Body of pancreas (tissue), 4 donors: ENCODE results near the gene LRSAM1. TPM values are rescaled to one million over a fixed set of nuclear protein-coding genes. Genes with fewer than 3 reads are reported as not detected.

Source experiments
- ATAC-seq: fragments of 150-250 bp; one replicate; pipeline ENCODE4 v1.9.1; 2016
- DNase-seq, 4 donors: peaks; one replicate each; pipeline ENCODE4 v3.0.0-alpha.2; 2019
- H3K27ac ChIP-seq, 4 donors: fragments of 200-600 bp; sonication (generic); 1 replicate in 3 of 4; 2 replicates in 1 of 4; pipeline versions ENCODE4 v1.5.1 to v1.6.1; 2016 to 2019; ENCODE audit warnings: mild to moderate bottlenecking in 1 of 4, mixed read lengths in 1 of 4, moderate library complexity in 1 of 4
- H3K27me3 ChIP-seq, 2 donors: fragments of 200-600 bp; sonication (generic); one replicate each; pipeline ENCODE4 v1.6.0; 2016; ENCODE audit warnings: mild to moderate bottlenecking in 1 of 2
- H3K36me3 ChIP-seq, 2 donors: fragments of 200-600 bp; sonication (generic); replicated peaks in 1 of 2; 2 replicates each; pipeline ENCODE4 v1.5.1; 2016; ENCODE audit warnings: low read depth in 2 of 2; ENCODE audit not compliant: insufficient read depth in 1 of 2
- H3K4me1 ChIP-seq: fragments of 200-600 bp; sonication (generic); one replicate; pipeline ENCODE4 v1.6.0; 2016
- H3K4me3 ChIP-seq, 2 donors: fragments of 200-600 bp; sonication (generic); 1 replicate in 1 of 2; 2 replicates in 1 of 2; pipeline ENCODE4 v1.5.1; 2016 to 2019
- H3K9me3 ChIP-seq, 3 donors: fragments of 200-600 bp; sonication (generic); 1 replicate in 2 of 3; 2 replicates in 1 of 3; pipeline ENCODE4 v1.5.1; 2016
- CTCF ChIP-seq, 7 experiments: fragments of 450-650 bp in 4 of 7; fragments of 200-600 bp in 3 of 7; sonication (generic) in 3 of 7; IDR thresholded peaks; one replicate each; pipeline ENCODE4 v1.5.1; 2016 to 2019; ENCODE audit warnings: antibody characterized with exemption in 7 of 7
- POLR2A ChIP-seq, 3 donors: fragments of 450-650 bp; IDR thresholded peaks; one replicate each; pipeline ENCODE4 v1.6.1; 2016; ENCODE audit warnings: antibody characterized with exemption in 3 of 3, mild to moderate bottlenecking in 2 of 3
- WGBS, 2 donors: methylation state at CpG; one replicate each; pipeline ENCODE4 v1.1.5; 2017; 5-methylcytosine and 5-hydroxymethylcytosine counted together
- intact Hi-C: fragments of 100-400 bp; cut with DNase I; formaldehyde crosslinking; loops from one replicate; pipeline ENCODE4 v1.15.1; 2023
- total RNA-seq, 2 donors: library from RNA; depleted of rRNA; stranded (reverse); fragments of >200 nt; gene quantifications; one replicate each; pipeline ENCODE4 v1.1.0, GENCODE V29; 2016

LRSAM1 gene
- total RNA-seq, 2 donors from 2014 or later: 9.6 to 26.0 TPM

GRCh38 chr9:127452691-127453090 lies 1.4 kb downstream of the LRSAM1 start:
- TF ChIP-seq CTCF (IDR thresholded peaks at IDR 0.05): no peak
- TF ChIP-seq POLR2A (IDR thresholded peaks at IDR 0.05): no peak
- ATAC-seq (peak; percentile 58), DNase-seq (peak; percentile 87 to 94 (median 92))
- H3K4me3 ChIP-seq: no peak overlapping the region
- no peaks in the 10 kb centered on the region for H3K27me3 ChIP-seq
- H3K36me3 ChIP-seq: peaks cover 0 to 4% of the 10 kb centered on the region in 2 donors
- intact Hi-C loops: no loop called here
- no peaks in the 10 kb centered on the region for H3K9me3 ChIP-seq
- 11 to 22% methylated on average over 4 of the region's 4 CpGs for WGBS, 2 donors
- H3K27ac ChIP-seq: peak overlapping the region; percentile 77 to 90 (median 84)
- peaks cover 38% of the 10 kb centered on the region for H3K4me1 ChIP-seq

DNA sequence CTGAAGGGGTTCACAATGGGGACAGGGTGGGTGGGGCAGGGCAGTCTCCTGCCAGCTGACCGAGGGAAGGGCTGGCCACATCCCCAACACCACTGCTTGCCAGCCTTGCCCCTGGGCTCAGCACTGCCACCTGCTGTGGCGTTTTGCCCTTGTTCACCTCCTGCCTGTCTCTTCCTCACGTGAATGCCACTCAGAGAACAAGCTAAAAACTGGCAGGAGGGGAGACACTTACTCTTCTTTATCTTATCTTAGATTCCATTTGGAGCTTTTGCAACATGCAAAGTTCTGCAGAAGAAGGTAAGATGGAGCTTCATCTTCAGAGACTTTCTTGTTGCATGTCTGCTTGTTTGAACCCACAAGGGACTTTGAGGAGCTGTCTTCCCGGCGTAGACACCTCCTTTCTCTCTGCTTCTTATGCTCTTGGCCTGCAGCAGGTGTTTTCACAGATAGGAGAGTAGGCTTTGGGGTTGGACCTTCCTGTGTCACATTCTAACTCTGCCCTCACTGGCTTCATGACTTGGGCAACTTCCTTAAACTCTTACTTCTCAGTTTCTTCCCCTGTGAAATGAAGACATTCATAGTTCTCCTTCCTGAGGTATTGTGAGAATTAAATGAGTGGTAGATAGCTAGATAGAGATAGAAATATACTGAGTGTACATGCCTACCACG lies 4.1 kb downstream of the LRSAM1 start:
- Histone ChIP-seq H3K4me3 (no peak overlapping the region), H3K27ac (no peak overlapping the region), H3K27me3 (no peaks in the 10 kb centered on the region), H3K36me3 (no peaks in the 10 kb centered on the region), H3K9me3 (no peaks in the 10 kb centered on the region), H3K4me1 (peaks cover 15% of the 10 kb centered on the region)
- WGBS, 2 donors: 51 to 60% methylated on average over 6 of the region's 6 CpGs
- ATAC-seq (no peak), DNase-seq (peak in 3 of 4 donors; percentile 41 to 58 (median 45))
- TF ChIP-seq CTCF (IDR thresholded peaks at IDR 0.05): peak in 6 of 7 experiments; percentile 14 to 36 (median 27)
- no peak for TF ChIP-seq POLR2A (IDR thresholded peaks at IDR 0.05)
- intact Hi-C loops: no loop called here

DNA sequence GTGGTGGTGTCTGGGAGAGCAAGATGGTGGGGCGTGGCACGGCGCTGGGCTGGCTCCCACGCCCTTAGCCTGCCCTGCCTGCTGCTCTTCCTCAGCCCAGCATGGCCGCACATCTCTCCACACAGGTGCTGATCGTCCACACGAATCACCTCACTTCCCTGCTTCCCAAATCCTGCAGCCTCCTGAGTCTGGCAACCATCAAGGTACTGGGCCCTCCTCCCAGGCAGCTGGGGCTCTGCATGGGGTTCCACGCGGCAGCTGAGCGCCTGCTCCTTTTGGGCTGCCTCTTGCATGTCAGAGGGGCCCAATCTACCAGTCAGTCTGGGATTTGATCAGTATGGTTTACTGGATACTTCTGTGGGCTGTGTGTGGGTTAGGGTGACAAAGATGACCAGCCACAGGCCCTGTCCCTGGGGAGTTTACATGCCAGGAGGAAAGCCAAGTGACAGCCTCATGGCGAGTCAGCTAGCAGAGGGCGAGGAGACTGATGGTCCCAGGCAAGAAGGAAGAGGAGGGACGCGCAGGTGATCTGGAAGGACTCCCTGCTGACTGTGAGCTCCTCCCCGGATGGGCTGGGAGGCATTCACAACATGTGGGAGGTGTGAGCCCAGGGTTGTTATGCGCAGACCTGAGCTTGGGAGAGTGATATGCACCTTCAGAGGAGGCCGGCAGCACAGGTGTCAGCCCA lies 6.0 kb downstream of the LRSAM1 start:
- peaks cover 9% of the 10 kb centered on the region for H3K4me1 ChIP-seq
- no peak for TF ChIP-seq CTCF (IDR thresholded peaks at IDR 0.05)
- TF ChIP-seq POLR2A (IDR thresholded peaks at IDR 0.05): no peak
- H3K4me3 ChIP-seq: no peak overlapping the region
- no peaks in the 10 kb centered on the region for H3K27me3 ChIP-seq
- 88 to 89% methylated on average over 8 to 17 of the region's 17 CpGs for WGBS, 2 donors
- intact Hi-C loops: no loop called here
- DNase-seq (no peak), ATAC-seq (no peak)
- no peaks in the 10 kb centered on the region for H3K9me3 ChIP-seq
- peaks cover 0 to 3% of the 10 kb centered on the region in 2 donors for H3K36me3 ChIP-seq
- H3K27ac ChIP-seq: no peak overlapping the region

DNA sequence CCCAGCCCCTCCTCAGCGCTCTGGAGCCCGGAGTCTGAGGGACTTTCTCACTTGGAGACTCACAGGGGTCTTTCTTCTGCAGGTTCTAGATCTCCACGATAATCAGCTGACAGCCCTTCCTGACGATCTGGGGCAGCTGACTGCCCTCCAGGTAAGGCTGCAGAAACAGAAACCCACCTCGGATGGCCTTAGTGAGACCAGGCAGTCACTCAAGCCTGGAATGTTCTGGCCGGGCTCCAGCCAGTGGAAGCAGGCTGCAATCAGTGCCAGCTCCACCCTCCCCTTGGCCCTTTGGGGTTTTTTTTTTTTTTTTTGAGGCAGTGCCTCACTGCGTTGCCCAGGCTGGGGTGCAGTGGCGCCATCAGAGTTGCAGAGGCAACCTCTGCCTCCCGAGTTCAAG lies 7.6 kb downstream of the LRSAM1 start:
- Histone ChIP-seq H3K9me3 (no peaks in the 10 kb centered on the region), H3K36me3 (peaks cover 0 to 3% of the 10 kb centered on the region in 2 donors), H3K4me1 (no peaks in the 10 kb centered on the region), H3K27me3 (no peaks in the 10 kb centered on the region), H3K4me3 (no peak overlapping the region), H3K27ac (no peak overlapping the region)
- no peak for TF ChIP-seq POLR2A (IDR thresholded peaks at IDR 0.05)
- no peak for TF ChIP-seq CTCF (IDR thresholded peaks at IDR 0.05)
- 71 to 82% methylated on average over 7 to 9 of the region's 9 CpGs for WGBS, 2 donors
- DNase-seq: peak in 2 of 4 donors; percentile 31 to 40
- intact Hi-C loops: no loop called here
- ATAC-seq: no peak
